Smooth muscle cell (in vitro differentiated cells): ENCODE data around the gene DNAH14. TPM values are rescaled to one million over a fixed set of nuclear protein-coding genes. Genes with fewer than 3 reads are reported as not detected.
"Not testable (repeated sequence)": the region's sequence is repeated elsewhere in the genome, so short reads cannot be mapped to it uniquely, and the experiment has no call there.

ENCODE experiments used
- DNase-seq: peaks from one replicate; lab custom pipeline; 2025; ENCODE audit not compliant: unreplicated experiment; lab: John Stamatoyannopoulos, UW
- H2AFZ ChIP-seq: fragments of 200-600 bp; sonication (generic); 2 replicates; pipeline ENCODE4 v1.6.0; 2016; ENCODE audit warnings: antibody characterized with exemption, low read depth, mild to moderate bottlenecking
- H3F3A ChIP-seq: fragments of 200-600 bp; sonication (generic); 2 replicates; pipeline ENCODE4 v1.6.0; 2017; ENCODE audit warnings: antibody characterized with exemption, low read depth
- H3K27ac ChIP-seq: fragments of 200-600 bp; sonication (generic); 2 replicates; pipeline ENCODE4 v1.5.1; 2016; ENCODE audit warnings: low read depth, mild to moderate bottlenecking
- H3K27me3 ChIP-seq: fragments of 200-600 bp; sonication (generic); 2 replicates; pipeline ENCODE4 v1.6.1; 2016; ENCODE audit warnings: low read depth, mild to moderate bottlenecking
- H3K36me3 ChIP-seq: fragments of 200-600 bp; sonication (generic); 2 replicates; pipeline ENCODE4 v1.5.1; 2016; ENCODE audit warnings: low read depth
- H3K4me1 ChIP-seq: fragments of 200-600 bp; sonication (generic); 2 replicates; pipeline ENCODE4 v1.5.1; 2016; ENCODE audit warnings: low read depth
- H3K4me2 ChIP-seq: fragments of 200-600 bp; sonication (generic); 2 replicates; pipeline ENCODE4 v1.6.0; 2016; ENCODE audit warnings: mild to moderate bottlenecking
- H3K4me3 ChIP-seq: fragments of 200-600 bp; sonication (generic); 2 replicates; pipeline ENCODE4 v1.5.1; 2016; ENCODE audit warnings: mild to moderate bottlenecking
- H3K79me2 ChIP-seq: fragments of 200-600 bp; sonication (generic); 2 replicates; pipeline ENCODE4 v1.6.0; 2016; ENCODE audit warnings: low read depth, mild to moderate bottlenecking
- H3K9ac ChIP-seq: fragments of 200-600 bp; sonication (generic); 2 replicates; pipeline ENCODE4 v1.6.0; 2016; ENCODE audit warnings: low read depth
- H3K9me3 ChIP-seq: fragments of 200-600 bp; sonication (generic); replicated peaks from 2 replicates; pipeline ENCODE4 v1.5.1; 2016; ENCODE audit warnings: low read depth
- H4K20me1 ChIP-seq: fragments of 200-600 bp; sonication (generic); 2 replicates; pipeline ENCODE4 v1.6.0; 2016; ENCODE audit warnings: low read depth
- WGBS: methylation state at CpG from one replicate; pipeline ENCODE4 v1.1.7; 2016; ENCODE audit warnings: low lambda C conversion rate; 5-methylcytosine and 5-hydroxymethylcytosine counted together
- polyA plus RNA-seq: library from polyadenylated mRNA; unstranded; fragments of >200 nt; fragmentation: Nextera tagmentation; extraction: Ambion mirVana; gene quantifications from 2 replicates; pipeline ENCODE4 v1.2.1, GENCODE V29; 2016
- total RNA-seq: library from RNA; depleted of rRNA; stranded (reverse); fragments of >200 nt; gene quantifications from 2 replicates; pipeline ENCODE4 v1.2.3, GENCODE V29; 2014
- TF ChIP-seq, protein P1 (sequence below): fragments of 200-600 bp; sonication (generic); IDR thresholded peaks from 2 replicates; pipeline ENCODE4 v1.5.1; 2017; ENCODE audit warnings: borderline replicate concordance, mild to moderate bottlenecking, antibody characterized with exemption; ENCODE audit not compliant: insufficient read depth, poor library complexity, severe bottlenecking

Gene DNAH14
- total and polyA plus RNA-seq, 2 experiments from 2014 or later, result 9.4 to 44.0 TPM

DNA sequence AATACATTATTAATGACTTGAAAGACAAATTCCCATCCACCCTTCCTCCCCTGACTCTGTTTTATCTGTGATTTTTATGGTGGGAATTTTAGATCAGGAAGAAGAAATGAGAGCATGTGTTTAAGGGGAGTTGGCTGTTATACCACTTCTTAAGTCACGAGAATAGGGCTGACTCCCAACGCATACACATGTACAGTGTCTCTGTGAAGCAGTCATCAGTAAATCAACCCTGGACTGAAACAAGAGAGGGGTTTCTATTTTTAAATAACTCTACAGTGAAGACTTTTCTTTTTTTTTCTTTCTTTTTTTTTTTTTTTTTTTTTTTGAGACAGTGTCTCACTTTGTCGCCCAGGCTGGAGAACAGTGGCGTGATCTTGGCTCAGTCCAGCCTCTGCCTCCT lies 392.3 kb downstream of the DNAH14 start:
- Histone ChIP-seq H3K9me3 (no peaks in the 10 kb centered on the region), H3K36me3 (no peaks in the 10 kb centered on the region), H3K27ac (no peak overlapping the region), H3K4me1 (no peaks in the 10 kb centered on the region), H3K79me2 (no peaks in the 10 kb centered on the region), H4K20me1 (no peaks in the 10 kb centered on the region), H3K27me3 (no peaks in the 10 kb centered on the region), H3F3A (no peaks in the 10 kb centered on the region), H3K4me3 (no peak overlapping the region), H3K9ac (no peak overlapping the region), H3K4me2 (no peak overlapping the region), H2AFZ (no peak overlapping the region)
- 88% methylated on average over 4 of the region's 4 CpGs for WGBS
- TF ChIP-seq, protein P1, sequence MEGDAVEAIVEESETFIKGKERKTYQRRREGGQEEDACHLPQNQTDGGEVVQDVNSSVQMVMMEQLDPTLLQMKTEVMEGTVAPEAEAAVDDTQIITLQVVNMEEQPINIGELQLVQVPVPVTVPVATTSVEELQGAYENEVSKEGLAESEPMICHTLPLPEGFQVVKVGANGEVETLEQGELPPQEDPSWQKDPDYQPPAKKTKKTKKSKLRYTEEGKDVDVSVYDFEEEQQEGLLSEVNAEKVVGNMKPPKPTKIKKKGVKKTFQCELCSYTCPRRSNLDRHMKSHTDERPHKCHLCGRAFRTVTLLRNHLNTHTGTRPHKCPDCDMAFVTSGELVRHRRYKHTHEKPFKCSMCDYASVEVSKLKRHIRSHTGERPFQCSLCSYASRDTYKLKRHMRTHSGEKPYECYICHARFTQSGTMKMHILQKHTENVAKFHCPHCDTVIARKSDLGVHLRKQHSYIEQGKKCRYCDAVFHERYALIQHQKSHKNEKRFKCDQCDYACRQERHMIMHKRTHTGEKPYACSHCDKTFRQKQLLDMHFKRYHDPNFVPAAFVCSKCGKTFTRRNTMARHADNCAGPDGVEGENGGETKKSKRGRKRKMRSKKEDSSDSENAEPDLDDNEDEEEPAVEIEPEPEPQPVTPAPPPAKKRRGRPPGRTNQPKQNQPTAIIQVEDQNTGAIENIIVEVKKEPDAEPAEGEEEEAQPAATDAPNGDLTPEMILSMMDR, result no peak
- DNase-seq, result no peak

DNA sequence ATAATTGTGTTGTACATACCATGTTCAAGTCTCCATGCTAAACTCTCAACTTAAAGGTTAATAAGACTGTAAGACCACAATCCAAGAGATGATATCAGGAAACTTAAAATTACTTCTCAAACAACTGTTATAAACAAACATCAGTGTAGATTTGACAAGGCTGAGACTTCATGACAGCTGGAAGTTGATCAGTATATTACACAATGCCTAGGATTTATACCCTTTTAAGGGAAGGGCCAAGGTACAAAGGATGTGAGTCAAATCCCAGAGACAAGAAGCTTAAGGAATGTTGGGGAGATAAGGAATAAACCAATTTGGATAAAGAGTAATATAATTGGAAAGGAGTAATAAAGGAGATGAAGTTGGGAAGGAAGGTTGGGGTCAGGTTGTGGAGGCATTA lies 399.6 kb downstream of the DNAH14 start:
- TF ChIP-seq, protein P1, result no peak
- Histone ChIP-seq H3K4me2 (no peak overlapping the region), H2AFZ (no peak overlapping the region), H3K4me1 (no peaks in the 10 kb centered on the region), H3K4me3 (no peak overlapping the region), H3K79me2 (no peaks in the 10 kb centered on the region), H3K36me3 (no peaks in the 10 kb centered on the region), H3F3A (no peaks in the 10 kb centered on the region), H4K20me1 (no peaks in the 10 kb centered on the region), H3K9ac (no peak overlapping the region), H3K9me3 (no peaks in the 10 kb centered on the region), H3K27me3 (no peaks in the 10 kb centered on the region), H3K27ac (no peak overlapping the region)
- no peak for DNase-seq

DNA sequence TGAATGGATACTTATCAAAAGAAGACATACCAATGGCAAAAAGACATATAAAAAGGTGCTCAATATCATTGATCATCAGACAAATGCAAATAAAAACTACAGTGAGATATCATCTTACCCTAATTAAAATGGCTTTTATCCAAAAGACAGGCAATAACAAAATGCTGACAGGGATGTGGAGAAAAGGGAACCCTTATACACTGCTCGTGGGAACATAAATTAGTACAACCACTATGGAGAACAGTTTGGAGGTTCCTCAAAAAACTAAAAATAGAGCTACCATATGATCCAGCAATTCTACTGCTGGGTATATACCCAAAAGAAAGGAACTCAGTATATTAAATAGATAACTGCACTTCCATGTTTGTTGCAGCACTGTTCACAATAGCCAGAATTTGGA lies 400.5 kb downstream of the DNAH14 start:
- H3K79me2 ChIP-seq, H3F3A ChIP-seq, H3K4me3 ChIP-seq, H2AFZ ChIP-seq, H3K4me2 ChIP-seq, H3K9me3 ChIP-seq, H3K4me1 ChIP-seq, H3K27me3 ChIP-seq, H3K27ac ChIP-seq, H3K36me3 ChIP-seq, H4K20me1 ChIP-seq, DNase-seq, H3K9ac ChIP-seq: not testable (repeated sequence)
- 95% methylated on average over 1 of the region's 1 CpG for WGBS

DNA sequence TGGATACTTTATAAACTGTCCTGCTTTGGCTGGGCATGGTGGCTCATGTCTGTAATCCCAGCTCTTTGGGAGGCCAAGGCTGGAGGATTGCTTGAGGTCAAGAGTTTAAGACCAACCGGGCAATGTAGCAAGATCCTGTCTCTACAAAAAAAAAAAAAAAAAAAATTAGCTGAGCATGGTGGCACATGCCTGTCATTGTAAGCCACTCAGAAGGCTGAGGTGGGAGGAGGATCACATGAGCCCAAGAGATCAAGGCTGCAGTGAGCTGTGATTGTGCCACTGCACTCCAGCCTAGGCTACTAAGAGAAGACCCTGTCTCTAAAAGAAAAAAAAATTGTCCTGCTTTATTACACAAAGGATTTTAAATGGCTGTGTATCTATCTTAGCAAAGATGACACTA lies 403.2 kb downstream of the DNAH14 start:
- Histone ChIP-seq H3K36me3 (no peaks in the 10 kb centered on the region), H3K4me1 (no peaks in the 10 kb centered on the region), H4K20me1 (no peaks in the 10 kb centered on the region), H3K9me3 (no peaks in the 10 kb centered on the region), H2AFZ (no peak overlapping the region), H3K27me3 (no peaks in the 10 kb centered on the region), H3K79me2 (no peaks in the 10 kb centered on the region), H3K4me2 (no peak overlapping the region), H3K4me3 (no peak overlapping the region), H3K9ac (no peak overlapping the region), H3K27ac (no peak overlapping the region), H3F3A (no peaks in the 10 kb centered on the region)
- no peak for DNase-seq
- TF ChIP-seq, protein P1, result no peak
- WGBS, result 100% methylated on average over 1 of the region's 1 CpG

DNA sequence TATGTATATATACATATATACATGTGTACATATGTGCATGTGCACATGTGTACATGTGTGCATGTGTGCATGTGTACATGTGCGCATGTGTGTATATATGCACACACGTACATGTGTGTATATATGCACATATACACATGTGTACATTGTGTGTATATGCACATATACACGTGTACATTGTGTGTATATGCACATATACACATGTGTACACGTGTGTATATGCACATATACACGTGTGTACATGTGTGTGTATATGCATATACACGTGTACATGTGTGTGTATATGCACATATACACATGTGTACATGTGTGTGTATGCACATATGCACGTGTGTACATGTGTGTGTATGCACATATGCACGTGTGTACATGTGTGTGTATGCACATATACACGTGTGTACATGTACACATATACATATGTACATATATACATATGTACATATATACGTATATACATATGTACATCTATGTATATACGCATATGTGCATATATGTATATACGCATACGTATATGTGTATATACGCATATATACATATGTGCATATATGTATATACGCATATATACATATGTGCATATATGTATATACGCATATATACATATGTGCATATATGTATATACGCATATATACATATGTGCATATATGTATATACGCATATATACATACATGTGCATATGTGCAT lies 405.8 kb downstream of the DNAH14 start:
- not testable (repeated sequence) for DNase-seq, H3K4me1 ChIP-seq, H3K9me3 ChIP-seq, H3F3A ChIP-seq, H4K20me1 ChIP-seq, H3K4me2 ChIP-seq, H2AFZ ChIP-seq, H3K4me3 ChIP-seq, H3K36me3 ChIP-seq, H3K9ac ChIP-seq, H3K79me2 ChIP-seq, H3K27ac ChIP-seq, H3K27me3 ChIP-seq
- 77% methylated on average over 18 of the region's 18 CpGs for WGBS
